Gastrocnemius medialis (tissue), 4 donors: ENCODE data around the gene RSPH1.

ENCODE experiments used
- POLR2A ChIP-seq, 2 donors: fragments of 450-650 bp; IDR thresholded peaks; one replicate each; pipeline ENCODE4 v1.6.1; 2017; ENCODE audit warnings: antibody characterized with exemption in 2 of 2, mild to moderate bottlenecking in 2 of 2, moderate library complexity in 2 of 2
- TF ChIP-seq, protein P1 (sequence below), 5 experiments: fragments of 450-650 bp in 3 of 5; fragments of 200-600 bp in 2 of 5; sonication (generic) in 2 of 5; IDR thresholded peaks in 4 of 5; conservative IDR thresholded peaks in 1 of 5; 1 replicate in 4 of 5; 2 replicates in 1 of 5; pipeline ENCODE4 v1.5.1; 2016 to 2019; ENCODE audit warnings: antibody characterized with exemption in 5 of 5, mild to moderate bottlenecking in 3 of 5, moderate library complexity in 3 of 5

DNA sequence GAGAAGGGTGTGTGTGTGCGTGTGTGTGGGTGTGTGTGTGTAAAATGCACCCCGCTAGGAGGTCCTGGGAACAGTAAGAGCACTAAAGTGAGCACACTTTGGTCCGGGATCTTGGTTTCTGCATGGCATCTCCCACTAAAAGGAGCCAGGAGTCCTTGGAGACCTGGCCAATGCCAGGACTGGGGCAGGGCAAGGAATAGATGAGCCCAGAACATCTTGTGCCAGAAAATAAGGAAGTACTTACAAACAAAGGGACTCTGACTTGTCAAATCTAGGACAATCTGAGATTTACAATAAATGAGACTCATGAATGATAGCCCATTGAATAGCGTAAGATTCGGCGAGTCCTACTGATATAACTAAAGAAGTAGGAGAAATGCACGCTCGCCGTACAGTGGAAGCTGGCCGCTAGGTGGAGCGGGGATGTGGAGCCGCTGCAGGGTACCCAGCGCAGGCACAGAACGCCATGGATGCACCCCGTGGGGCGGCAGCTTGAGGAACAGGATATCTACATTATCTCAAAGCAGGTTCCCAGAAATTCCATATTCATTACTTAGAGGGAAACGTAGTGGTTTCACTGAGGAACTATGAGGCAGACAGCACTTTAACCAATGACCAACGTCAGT lies 24.7 kb upstream of the RSPH1 start:
- TF ChIP-seq, protein P1, sequence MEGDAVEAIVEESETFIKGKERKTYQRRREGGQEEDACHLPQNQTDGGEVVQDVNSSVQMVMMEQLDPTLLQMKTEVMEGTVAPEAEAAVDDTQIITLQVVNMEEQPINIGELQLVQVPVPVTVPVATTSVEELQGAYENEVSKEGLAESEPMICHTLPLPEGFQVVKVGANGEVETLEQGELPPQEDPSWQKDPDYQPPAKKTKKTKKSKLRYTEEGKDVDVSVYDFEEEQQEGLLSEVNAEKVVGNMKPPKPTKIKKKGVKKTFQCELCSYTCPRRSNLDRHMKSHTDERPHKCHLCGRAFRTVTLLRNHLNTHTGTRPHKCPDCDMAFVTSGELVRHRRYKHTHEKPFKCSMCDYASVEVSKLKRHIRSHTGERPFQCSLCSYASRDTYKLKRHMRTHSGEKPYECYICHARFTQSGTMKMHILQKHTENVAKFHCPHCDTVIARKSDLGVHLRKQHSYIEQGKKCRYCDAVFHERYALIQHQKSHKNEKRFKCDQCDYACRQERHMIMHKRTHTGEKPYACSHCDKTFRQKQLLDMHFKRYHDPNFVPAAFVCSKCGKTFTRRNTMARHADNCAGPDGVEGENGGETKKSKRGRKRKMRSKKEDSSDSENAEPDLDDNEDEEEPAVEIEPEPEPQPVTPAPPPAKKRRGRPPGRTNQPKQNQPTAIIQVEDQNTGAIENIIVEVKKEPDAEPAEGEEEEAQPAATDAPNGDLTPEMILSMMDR (IDR thresholded peaks at IDR 0.05 in 4 of 5, conservative IDR thresholded peaks at IDR 0.05 in 1 of 5), result no peak
- TF ChIP-seq POLR2A (IDR thresholded peaks at IDR 0.05), result no peak
